HEK293 (cell line): ENCODE measurements around the gene B3GALT5.
A peak's percentile ranks its signal among the peaks of the same experiment; 100 is the strongest.

Source experiments
- CTCF ChIA-PET: fragments of 350-600 bp; formaldehyde crosslinking; extraction: SDS; loops from one replicate; lab custom pipeline; 2021; ENCODE audit warnings: antibody characterized with exemption; lab: Yijun Ruan, JAX
- POLR2A ChIA-PET: fragments of 300-600 bp; formaldehyde crosslinking; extraction: SDS; loops from one replicate; lab custom pipeline; 2020; ENCODE audit warnings: antibody characterized with exemption, inconsistent platforms; lab: Yijun Ruan, JAX
- H3K27ac ChIP-seq: fragments of 200-500 bp; sonication (Bioruptor generic); 2 replicates; pipeline ENCODE4 v1.5.1; 2014; ENCODE audit warnings: low read depth, low read length, control low read depth, inconsistent platforms; ENCODE audit errors: extremely low read depth
- H3K36me3 ChIP-seq, 2 experiments: fragments of 200-500 bp in 1 of 2; sonication (Bioruptor generic) in 1 of 2; 1 replicate in 1 of 2; 2 replicates in 1 of 2; pipeline ENCODE4 v1.5.1; 2014 to 2017; ENCODE audit warnings: inconsistent platforms in 2 of 2, low read length in 2 of 2; ENCODE audit not compliant: control insufficient read depth in 2 of 2, insufficient read depth in 1 of 2
- H3K4me1 ChIP-seq: fragments of 200-500 bp; sonication (Bioruptor generic); 2 replicates; pipeline ENCODE4 v1.5.1; 2014; ENCODE audit warnings: mild to moderate bottlenecking, low read length, inconsistent platforms; ENCODE audit not compliant: control insufficient read depth, insufficient read depth
- H3K4me3 ChIP-seq: 2 replicates; pipeline ENCODE4 v1.5.1; 2011; ENCODE audit warnings: low read depth, mild to moderate bottlenecking, control low read depth, low read length, moderate library complexity
- H3K9me3 ChIP-seq: fragments of 200-500 bp; sonication (Bioruptor generic); 2 replicates; pipeline ENCODE4 v1.5.1; 2014; ENCODE audit warnings: low read depth, low read length, inconsistent platforms; ENCODE audit not compliant: control insufficient read depth, insufficient read depth
- HOXA7 ChIP-seq: sonication (generic); formaldehyde crosslinking; IDR thresholded peaks from 2 replicates; pipeline ENCODE4 v1.8.1; 2022; ENCODE audit warnings: missing genetic modification reagents, borderline replicate concordance
- KLF7 ChIP-seq: fragments of 450-650 bp; formaldehyde crosslinking; IDR thresholded peaks from 2 replicates; pipeline ENCODE4 v1.5.1; 2016; ENCODE audit warnings: missing biosample characterization, missing genetic modification characterization, borderline replicate concordance
- OVOL3 ChIP-seq: fragments of 450-650 bp; formaldehyde crosslinking; IDR thresholded peaks from 2 replicates; pipeline ENCODE4 v1.5.1; 2016; ENCODE audit warnings: missing biosample characterization, missing genetic modification characterization
- SP3 ChIP-seq: fragments of 450-650 bp; formaldehyde crosslinking; IDR thresholded peaks from 2 replicates; pipeline ENCODE4 v1.5.1; 2016; ENCODE audit warnings: missing biosample characterization, missing genetic modification characterization
- ZBTB17 ChIP-seq: fragments of 450-650 bp; formaldehyde crosslinking; IDR thresholded peaks from 2 replicates; pipeline ENCODE4 v1.5.1; 2016; ENCODE audit warnings: missing biosample characterization, missing genetic modification characterization
- ZBTB48 ChIP-seq: fragments of 450-650 bp; formaldehyde crosslinking; IDR thresholded peaks from 2 replicates; pipeline ENCODE4 v1.5.1; 2016; ENCODE audit warnings: missing biosample characterization, missing genetic modification characterization
- ZFHX2 ChIP-seq: fragments of 450-650 bp; formaldehyde crosslinking; conservative IDR thresholded peaks from 2 replicates; pipeline ENCODE4 v1.5.1; 2016; ENCODE audit warnings: missing biosample characterization, missing genetic modification characterization
- ZNF10 ChIP-seq: fragments of 450-650 bp; formaldehyde crosslinking; IDR thresholded peaks from 2 replicates; pipeline ENCODE4 v1.5.1; 2017; ENCODE audit warnings: missing biosample characterization, missing genetic modification characterization
- ZNF169 ChIP-seq: fragments of 450-650 bp; formaldehyde crosslinking; IDR thresholded peaks from 2 replicates; pipeline ENCODE4 v1.5.1; 2016; ENCODE audit warnings: missing biosample characterization, missing genetic modification characterization
- ZNF174 ChIP-seq: fragments of 450-650 bp; formaldehyde crosslinking; IDR thresholded peaks from 2 replicates; pipeline ENCODE4 v1.5.0; 2017; ENCODE audit warnings: missing biosample characterization, mild to moderate bottlenecking, missing genetic modification characterization
- ZNF175 ChIP-seq: fragments of 450-650 bp; formaldehyde crosslinking; IDR thresholded peaks from 2 replicates; pipeline ENCODE4 v1.5.1; 2016; ENCODE audit warnings: missing biosample characterization, missing genetic modification characterization
- ZNF19 ChIP-seq: fragments of 450-650 bp; formaldehyde crosslinking; IDR thresholded peaks from 2 replicates; pipeline ENCODE4; 2016; ENCODE audit warnings: missing biosample characterization, missing genetic modification characterization, low read depth
- ZNF202 ChIP-seq: fragments of 450-650 bp; formaldehyde crosslinking; IDR thresholded peaks from 2 replicates; pipeline ENCODE4 v1.5.1; 2016; ENCODE audit warnings: missing biosample characterization, missing genetic modification characterization, borderline replicate concordance
- ZNF23 ChIP-seq: fragments of 450-650 bp; formaldehyde crosslinking; IDR thresholded peaks from 2 replicates; pipeline ENCODE4 v1.5.1; 2016; ENCODE audit warnings: missing biosample characterization, missing genetic modification characterization, borderline replicate concordance
- ZNF324 ChIP-seq: fragments of 450-650 bp; formaldehyde crosslinking; IDR thresholded peaks from 2 replicates; pipeline ENCODE4 v1.5.1; 2016; ENCODE audit warnings: missing biosample characterization, missing genetic modification characterization
- ZNF362 ChIP-seq: fragments of 450-650 bp; formaldehyde crosslinking; IDR thresholded peaks from 2 replicates; pipeline ENCODE4 v1.5.1; 2016; ENCODE audit warnings: missing biosample characterization, missing genetic modification characterization
- ZNF433 ChIP-seq: fragments of 450-650 bp; formaldehyde crosslinking; IDR thresholded peaks from 2 replicates; pipeline ENCODE4 v1.5.1; 2016; ENCODE audit warnings: missing biosample characterization, missing genetic modification characterization, low read depth
- ZNF501 ChIP-seq: fragments of 450-650 bp; formaldehyde crosslinking; IDR thresholded peaks from 2 replicates; pipeline ENCODE4 v1.5.1; 2016; ENCODE audit warnings: missing biosample characterization, missing genetic modification characterization
- ZNF510 ChIP-seq: fragments of 450-650 bp; formaldehyde crosslinking; IDR thresholded peaks from 2 replicates; pipeline ENCODE4 v1.5.1; 2018; ENCODE audit warnings: mild to moderate bottlenecking, missing genetic modification characterization, missing biosample characterization; ENCODE audit not compliant: insufficient replicate concordance
- ZNF514 ChIP-seq: fragments of 450-650 bp; formaldehyde crosslinking; IDR thresholded peaks from 2 replicates; pipeline ENCODE4 v1.5.1; 2016; ENCODE audit warnings: missing biosample characterization, missing genetic modification characterization
- ZNF544 ChIP-seq: fragments of 450-650 bp; formaldehyde crosslinking; IDR thresholded peaks from 2 replicates; pipeline ENCODE4 v1.5.0; 2017; ENCODE audit warnings: missing biosample characterization, missing genetic modification characterization
- ZNF558 ChIP-seq: fragments of 450-650 bp; formaldehyde crosslinking; IDR thresholded peaks from 2 replicates; pipeline ENCODE4 v1.5.1; 2016; ENCODE audit warnings: missing biosample characterization, missing genetic modification characterization
- ZNF624 ChIP-seq: fragments of 450-650 bp; formaldehyde crosslinking; IDR thresholded peaks from 2 replicates; pipeline ENCODE4 v1.5.1; 2017; ENCODE audit warnings: missing biosample characterization, missing genetic modification characterization
- ZNF768 ChIP-seq: fragments of 450-650 bp; formaldehyde crosslinking; IDR thresholded peaks from 2 replicates; pipeline ENCODE4 v1.5.1; 2018; ENCODE audit warnings: missing biosample characterization, mild to moderate bottlenecking, missing genetic modification characterization
- ZNF785 ChIP-seq: fragments of 450-650 bp; formaldehyde crosslinking; IDR thresholded peaks from 2 replicates; pipeline ENCODE4 v1.5.1; 2016; ENCODE audit warnings: missing biosample characterization, missing genetic modification characterization
- ZNF837 ChIP-seq: fragments of 450-650 bp; formaldehyde crosslinking; IDR thresholded peaks from 2 replicates; pipeline ENCODE4 v1.5.1; 2016; ENCODE audit warnings: missing biosample characterization, missing genetic modification characterization
- TF ChIP-seq, protein P1 (sequence below): fragments of 450-650 bp; formaldehyde crosslinking; IDR thresholded peaks from 2 replicates; pipeline ENCODE4 v1.5.1; 2016; ENCODE audit warnings: missing biosample characterization, missing genetic modification characterization, low read depth
- TF ChIP-seq, protein P2 (sequence below): fragments of 450-650 bp; formaldehyde crosslinking; IDR thresholded peaks from 2 replicates; pipeline ENCODE4 v1.5.1; 2016; ENCODE audit warnings: missing biosample characterization, missing genetic modification characterization

The B3GALT5 gene

GRCh38 chr21:39666681-39667315 lies 54.1 kb downstream of the B3GALT5 start:
- no peaks in the 10 kb centered on the region for H3K36me3 ChIP-seq
- TF ChIP-seq ZNF768 (tag by site-specific recombination): no peak
- TF ChIP-seq ZFHX2 (tag by site-specific recombination): 0 out of 2 replicates have a peak, but pooled peaks have one; percentile 7
- POLR2A ChIA-PET: no interaction called here

GRCh38 chr21:39667353-39667891 lies 54.7 kb downstream of the B3GALT5 start:
- CTCF ChIA-PET: interaction anchor here (0.6 kb wide), 1 partner anchor 41 kb away, joined by 3 read pairs; no protein-coding TSS in a partner anchor
- Histone ChIP-seq H3K27ac (no peak overlapping the region), H3K9me3 (no peaks in the 10 kb centered on the region), H3K4me1 (no peaks in the 10 kb centered on the region), H3K4me3 (no peak overlapping the region), H3K36me3 (no peaks in the 10 kb centered on the region)
- TF ChIP-seq ZNF324 (tag by site-specific recombination) (no peak), ZNF501 (no peak), ZNF433 (tag by site-specific recombination) (no peak), ZNF624 (tag by site-specific recombination) (no peak), ZNF169 (tag by site-specific recombination) (no peak), ZNF23 (tag by site-specific recombination) (no peak), ZBTB17 (tag by site-specific recombination) (no peak), ZNF558 (tag by site-specific recombination) (no peak), ZNF174 (no peak), ZNF514 (tag by site-specific recombination) (no peak), ZNF544 (tag by site-specific recombination) (no peak), ZBTB48 (tag by site-specific recombination) (no peak), SP3 (tag by site-specific recombination) (no peak), ZNF785 (tag by site-specific recombination) (no peak), KLF7 (tag by site-specific recombination) (no peak), ZNF19 (tag by site-specific recombination) (no peak), ZFHX2 (tag by site-specific recombination) (no peak), HOXA7 (CRISPR knock-in tag) (no peak), ZNF837 (tag by site-specific recombination) (no peak)
- TF ChIP-seq, protein P1, sequence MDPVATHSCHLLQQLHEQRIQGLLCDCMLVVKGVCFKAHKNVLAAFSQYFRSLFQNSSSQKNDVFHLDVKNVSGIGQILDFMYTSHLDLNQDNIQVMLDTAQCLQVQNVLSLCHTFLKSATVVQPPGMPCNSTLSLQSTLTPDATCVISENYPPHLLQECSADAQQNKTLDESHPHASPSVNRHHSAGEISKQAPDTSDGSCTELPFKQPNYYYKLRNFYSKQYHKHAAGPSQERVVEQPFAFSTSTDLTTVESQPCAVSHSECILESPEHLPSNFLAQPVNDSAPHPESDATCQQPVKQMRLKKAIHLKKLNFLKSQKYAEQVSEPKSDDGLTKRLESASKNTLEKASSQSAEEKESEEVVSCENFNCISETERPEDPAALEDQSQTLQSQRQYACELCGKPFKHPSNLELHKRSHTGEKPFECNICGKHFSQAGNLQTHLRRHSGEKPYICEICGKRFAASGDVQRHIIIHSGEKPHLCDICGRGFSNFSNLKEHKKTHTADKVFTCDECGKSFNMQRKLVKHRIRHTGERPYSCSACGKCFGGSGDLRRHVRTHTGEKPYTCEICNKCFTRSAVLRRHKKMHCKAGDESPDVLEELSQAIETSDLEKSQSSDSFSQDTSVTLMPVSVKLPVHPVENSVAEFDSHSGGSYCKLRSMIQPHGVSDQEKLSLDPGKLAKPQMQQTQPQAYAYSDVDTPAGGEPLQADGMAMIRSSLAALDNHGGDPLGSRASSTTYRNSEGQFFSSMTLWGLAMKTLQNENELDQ (tag by site-specific recombination): no peak
- POLR2A ChIA-PET: no interaction called here

More at GRCh38 chr21:39666681-39667315, 54.1 kb downstream of the B3GALT5 start:
- no peaks in the 10 kb centered on the region for H3K4me1 ChIP-seq
- no peaks in the 10 kb centered on the region for H3K9me3 ChIP-seq
- no peak overlapping the region for H3K27ac ChIP-seq
- CTCF ChIA-PET: no interaction called here
- no peak overlapping the region for H3K4me3 ChIP-seq

GRCh38 chr21:39668369-39668768 lies 55.6 kb downstream of the B3GALT5 start:
- no peaks in the 10 kb centered on the region for H3K9me3 ChIP-seq
- no peaks in the 10 kb centered on the region for H3K4me1 ChIP-seq
- no peaks in the 10 kb centered on the region for H3K36me3 ChIP-seq
- ChIA-PET CTCF (interaction anchor here (0.6 kb wide), 1 partner anchor 41 kb away, joined by 3 read pairs; no protein-coding TSS in a partner anchor), POLR2A (no interaction called here)
- H3K4me3 ChIP-seq: no peak overlapping the region
- no peak overlapping the region for H3K27ac ChIP-seq
- TF ChIP-seq OVOL3 (tag by site-specific recombination): no peak
- TF ChIP-seq ZNF10: no peak
- TF ChIP-seq ZNF175 (tag by site-specific recombination): no peak
- TF ChIP-seq ZNF510 (tag by site-specific recombination): no peak
- TF ChIP-seq, protein P2, sequence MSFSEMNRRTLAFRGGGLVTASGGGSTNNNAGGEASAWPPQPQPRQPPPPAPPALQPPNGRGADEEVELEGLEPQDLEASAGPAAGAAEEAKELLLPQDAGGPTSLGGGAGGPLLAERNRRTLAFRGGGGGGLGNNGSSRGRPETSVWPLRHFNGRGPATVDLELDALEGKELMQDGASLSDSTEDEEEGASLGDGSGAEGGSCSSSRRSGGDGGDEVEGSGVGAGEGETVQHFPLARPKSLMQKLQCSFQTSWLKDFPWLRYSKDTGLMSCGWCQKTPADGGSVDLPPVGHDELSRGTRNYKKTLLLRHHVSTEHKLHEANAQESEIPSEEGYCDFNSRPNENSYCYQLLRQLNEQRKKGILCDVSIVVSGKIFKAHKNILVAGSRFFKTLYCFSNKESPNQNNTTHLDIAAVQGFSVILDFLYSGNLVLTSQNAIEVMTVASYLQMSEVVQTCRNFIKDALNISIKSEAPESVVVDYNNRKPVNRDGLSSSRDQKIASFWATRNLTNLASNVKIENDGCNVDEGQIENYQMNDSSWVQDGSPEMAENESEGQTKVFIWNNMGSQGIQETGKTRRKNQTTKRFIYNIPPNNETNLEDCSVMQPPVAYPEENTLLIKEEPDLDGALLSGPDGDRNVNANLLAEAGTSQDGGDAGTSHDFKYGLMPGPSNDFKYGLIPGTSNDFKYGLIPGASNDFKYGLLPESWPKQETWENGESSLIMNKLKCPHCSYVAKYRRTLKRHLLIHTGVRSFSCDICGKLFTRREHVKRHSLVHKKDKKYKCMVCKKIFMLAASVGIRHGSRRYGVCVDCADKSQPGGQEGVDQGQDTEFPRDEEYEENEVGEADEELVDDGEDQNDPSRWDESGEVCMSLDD (tag by site-specific recombination): no peak
- no peak for TF ChIP-seq ZNF202 (tag by site-specific recombination)
- TF ChIP-seq ZNF362 (tag by site-specific recombination): no peak
